Dedifferentiated amniotic fluid mesenchymal stem cell (primary cell): ENCODE measurements around the gene CYB561D2.
"Not testable (repeated sequence)": the region's sequence is repeated elsewhere in the genome, so short reads cannot be mapped to it uniquely, and the experiment has no call there.

ENCODE experiments used
- DNase-seq: peaks from one replicate; pipeline ENCODE4 v3.0.0-alpha.2; 2016; ENCODE audit errors: extremely low spot score

Gene CYB561D2, protein sequence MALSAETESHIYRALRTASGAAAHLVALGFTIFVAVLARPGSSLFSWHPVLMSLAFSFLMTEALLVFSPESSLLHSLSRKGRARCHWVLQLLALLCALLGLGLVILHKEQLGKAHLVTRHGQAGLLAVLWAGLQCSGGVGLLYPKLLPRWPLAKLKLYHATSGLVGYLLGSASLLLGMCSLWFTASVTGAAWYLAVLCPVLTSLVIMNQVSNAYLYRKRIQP

GRCh38 chr3:50350527-50351322 is at the start of gene CYB561D2, which contains the start of gene NPRL2:
Gene CYB561D2 (plus strand): TSS chr3:50350862. CDS start chr3:50351434, 572 bp downstream.
Gene NPRL2 (minus strand): TSS chr3:50350775. CDS start chr3:50350652, 123 bp downstream.
- peak; percentile 90 for DNase-seq

GRCh38 chr3:50302095-50303012 is 48.3 kb upstream of the CYB561D2 start:
- peak; percentile 7 for DNase-seq

GRCh38 chr3:50303013-50303815 is 47.4 kb upstream of the CYB561D2 start, which contains the start of gene HYAL1:
Gene HYAL1 (minus strand): TSS chr3:50303574. CDS start chr3:50302956, 618 bp downstream.
- DNase-seq: peak; percentile 8

DNA sequence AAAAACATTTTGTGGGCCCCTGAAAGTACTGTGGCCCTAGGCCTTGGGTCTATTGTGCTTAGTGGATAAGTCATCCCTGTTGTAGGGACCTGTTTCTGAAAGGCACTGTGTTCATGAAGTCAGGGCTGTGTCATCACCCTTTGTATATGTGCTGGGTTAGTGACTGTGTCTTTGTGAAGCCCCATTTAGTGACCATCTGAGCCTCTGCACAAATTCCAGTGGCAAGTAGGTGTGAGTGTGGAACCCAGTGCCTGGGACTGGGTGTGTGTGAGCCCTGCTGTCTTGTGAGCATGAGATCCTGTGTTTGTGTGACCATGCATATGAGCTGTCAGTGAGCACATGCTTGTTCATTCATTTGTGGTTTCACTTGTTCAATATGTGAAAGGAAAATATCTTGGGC is 46.1 kb upstream of the CYB561D2 start:
- no peak for DNase-seq

GRCh38 chr3:50312041-50312440 is 38.6 kb upstream of the CYB561D2 start:
- DNase-seq: not testable (repeated sequence)

DNA sequence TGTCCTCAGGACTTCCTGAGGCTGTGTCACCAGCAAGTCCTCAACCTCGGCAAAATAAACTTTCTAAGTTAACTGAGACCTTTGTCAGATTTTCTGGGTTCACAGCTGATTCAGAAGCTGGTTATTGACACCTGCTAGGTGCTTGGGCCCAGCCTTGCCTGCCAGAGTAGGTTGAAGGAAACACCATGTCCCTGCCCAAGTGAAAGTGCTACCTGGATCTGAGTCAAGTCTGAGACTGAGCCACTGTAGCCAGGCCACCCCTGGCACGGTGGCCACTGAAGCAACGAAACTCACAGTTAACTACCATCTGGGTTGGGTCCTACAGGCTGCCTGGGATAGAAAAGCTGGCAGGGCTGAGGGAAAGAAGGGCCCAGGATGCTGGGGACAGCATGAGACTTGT is 36.3 kb upstream of the CYB561D2 start:
- no peak for DNase-seq

- no peak for DNase-seq
Measured at GRCh38 chr3:50314816-50315215, 35.8 kb upstream of the CYB561D2 start.

DNA sequence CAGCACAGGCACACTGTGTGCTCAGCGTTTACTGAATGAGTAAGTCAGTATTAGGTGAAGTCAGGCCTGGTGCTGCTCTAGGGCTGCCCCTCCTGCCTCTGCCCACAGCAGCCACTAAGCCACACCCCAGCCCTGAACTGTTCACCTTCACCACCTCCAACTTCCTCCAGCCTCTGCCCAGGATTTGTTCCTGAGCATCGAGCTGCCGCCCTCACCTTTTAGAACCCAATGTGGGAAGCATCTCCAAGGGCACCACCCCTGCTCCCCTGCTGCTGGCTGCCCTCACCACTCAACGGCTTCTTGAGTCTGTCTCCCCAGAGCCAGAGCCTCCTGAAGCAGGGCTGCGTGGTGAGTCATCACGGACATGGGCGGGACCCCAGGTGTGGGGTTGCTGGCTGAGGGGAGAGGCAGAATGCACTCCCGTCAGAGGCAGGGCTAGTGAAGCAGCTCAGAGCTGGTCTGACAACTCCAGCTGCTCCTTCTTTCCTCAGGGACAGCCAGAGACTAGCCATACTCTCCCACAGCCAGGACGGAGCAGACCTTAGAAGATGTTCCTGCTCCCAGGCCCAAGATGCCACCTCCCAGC is 33.9 kb upstream of the CYB561D2 start:
- no peak for DNase-seq

DNA sequence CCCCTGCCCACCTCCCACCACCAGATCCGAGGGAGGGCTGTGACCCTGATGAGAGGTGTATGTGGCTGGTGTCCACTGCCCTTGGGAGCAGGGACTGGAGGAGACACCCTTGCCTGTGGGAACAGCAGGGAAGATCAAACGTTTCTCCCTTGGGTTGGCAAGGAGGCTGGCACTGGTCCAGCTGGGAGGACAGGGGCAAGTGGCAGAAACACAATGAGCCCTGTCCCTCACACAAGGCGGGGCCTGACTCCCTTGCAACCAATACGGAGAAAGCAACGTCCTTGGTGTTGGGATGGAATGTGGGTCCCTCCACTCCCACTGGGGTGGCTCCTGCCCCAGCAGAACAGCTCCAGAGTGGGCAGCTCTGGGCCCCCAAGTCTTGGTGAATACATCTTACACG is 33.4 kb upstream of the CYB561D2 start:
- no peak for DNase-seq

- DNase-seq: no peak
Measured at GRCh38 chr3:50318163-50318562, 32.5 kb upstream of the CYB561D2 start.

DNA sequence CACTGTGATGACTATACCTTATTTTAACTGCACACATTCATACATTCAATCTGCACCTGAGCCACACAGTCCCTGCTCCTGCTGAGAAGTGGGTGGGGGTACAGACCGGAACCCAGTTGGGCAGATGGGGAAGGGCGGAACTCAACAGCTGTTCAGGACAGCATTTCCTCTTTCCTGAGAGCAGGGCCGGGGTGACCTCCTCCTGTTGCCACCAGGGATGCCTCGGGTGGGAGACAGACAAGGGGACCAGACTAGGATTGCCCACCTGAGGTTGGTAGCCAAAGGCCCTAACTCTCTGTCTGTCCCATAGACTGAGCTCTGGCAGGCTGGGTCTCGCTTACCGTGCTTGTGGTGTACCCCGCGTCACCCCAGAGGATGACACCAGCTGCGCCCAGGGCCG is 32.0 kb upstream of the CYB561D2 start:
- no peak for DNase-seq

DNA sequence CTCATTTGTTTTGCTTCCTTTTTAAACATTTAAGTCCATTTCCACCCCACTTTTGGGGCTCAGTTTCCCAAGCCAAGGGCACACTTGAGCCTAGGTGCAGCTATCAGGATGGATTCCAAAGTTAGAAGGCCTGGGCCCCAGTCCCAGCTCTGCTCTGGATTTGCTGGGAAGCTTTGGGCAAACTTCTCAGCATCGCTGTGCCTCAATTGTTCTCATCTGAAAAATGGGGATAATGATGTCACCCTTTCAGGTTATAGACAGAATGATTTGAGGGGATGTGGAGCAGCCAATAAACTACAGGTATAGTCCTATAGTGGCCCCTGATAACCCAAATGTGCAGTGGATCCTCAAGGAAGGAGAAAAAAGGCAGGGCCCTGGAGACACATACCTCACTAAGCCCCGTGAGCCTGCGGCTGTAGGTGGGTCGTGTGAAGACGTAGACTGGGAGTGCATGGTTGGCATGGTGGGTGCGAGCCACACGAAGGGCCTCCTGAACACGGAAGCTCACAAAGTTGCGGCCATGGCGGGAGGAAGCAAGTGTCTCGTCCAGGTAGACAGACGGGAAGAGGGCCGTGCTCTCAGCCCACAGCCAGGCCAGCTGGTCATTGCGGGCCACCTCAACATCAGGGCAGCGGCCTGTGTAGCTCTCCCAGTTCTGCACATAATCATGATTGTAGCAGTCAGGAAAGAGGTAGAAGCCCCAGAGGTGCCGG is 31.3 kb upstream of the CYB561D2 start:
- DNase-seq: no peak

- DNase-seq: no peak
Measured at GRCh38 chr3:50319894-50320625, 30.6 kb upstream of the CYB561D2 start.

GRCh38 chr3:50320853-50321335 is 29.8 kb upstream of the CYB561D2 start:
- DNase-seq: peak; percentile 52

- DNase-seq: peak; percentile 81
Measured at GRCh38 chr3:50321336-50322114, 29.1 kb upstream of the CYB561D2 start.

GRCh38 chr3:50322115-50322385 is 28.6 kb upstream of the CYB561D2 start:
- no peak for DNase-seq

- DNase-seq: no peak
Measured at GRCh38 chr3:50322386-50323091, 28.1 kb upstream of the CYB561D2 start, which contains the start of gene HYAL2. Gene HYAL2 (minus strand): TSS chr3:50322745. CDS start chr3:50320489, 2,256 bp downstream.

- DNase-seq: no peak
Measured at GRCh38 chr3:50323092-50323600, 27.5 kb upstream of the CYB561D2 start.
